Globus pallidus (tissue), 1 donor: Measurements from ENCODE around the gene LRRC26.
"Not testable (repeated sequence)": the region's sequence is repeated elsewhere in the genome, so short reads cannot be mapped to it uniquely, and the experiment has no call there.

ENCODE experiments used
- DNase-seq: peaks from one replicate; pipeline ENCODE4 v3.0.0-alpha.2; 2015; ENCODE audit warnings: low spot score

LRRC26 gene

GRCh38 chr9:137136881-137137607 lies 32.8 kb downstream of the LRRC26 start:
- no peak for DNase-seq

GRCh38 chr9:137136261-137136880 lies 33.5 kb downstream of the LRRC26 start:
- DNase-seq: no peak

- not testable (repeated sequence) for DNase-seq
Observed at GRCh38 chr9:137135154-137135553, 34.7 kb downstream of the LRRC26 start.

GRCh38 chr9:137134191-137134590 lies 35.7 kb downstream of the LRRC26 start:
- no peak for DNase-seq

GRCh38 chr9:137130176-137130755 lies 39.6 kb downstream of the LRRC26 start:
- DNase-seq: no peak

GRCh38 chr9:137129456-137130175 lies 40.2 kb downstream of the LRRC26 start:
- peak; percentile 70 for DNase-seq

GRCh38 chr9:137128862-137129455 lies 40.9 kb downstream of the LRRC26 start:
- no peak for DNase-seq

- no peak for DNase-seq
Observed at GRCh38 chr9:137128158-137128861, 41.5 kb downstream of the LRRC26 start.

GRCh38 chr9:137127301-137128157 lies 42.3 kb downstream of the LRRC26 start:
- no peak for DNase-seq

GRCh38 chr9:137126786-137127185 lies 43.1 kb downstream of the LRRC26 start:
- no peak for DNase-seq

- not testable (repeated sequence) for DNase-seq
Observed at GRCh38 chr9:137123952-137124462, 45.8 kb downstream of the LRRC26 start.

GRCh38 chr9:137123468-137123837 lies 46.4 kb downstream of the LRRC26 start:
- no peak for DNase-seq

GRCh38 chr9:137122796-137123467 lies 46.9 kb downstream of the LRRC26 start:
- not testable (repeated sequence) for DNase-seq

- not testable (repeated sequence) for DNase-seq
Observed at GRCh38 chr9:137121927-137122795, 47.7 kb downstream of the LRRC26 start.
